Esophagus squamous epithelium (tissue), 4 donors: ENCODE data around the gene RXFP3.

ENCODE experiments used
- CTCF ChIP-seq, 6 experiments: fragments of 450-650 bp in 4 of 6; fragments of 200-600 bp in 2 of 6; sonication (generic) in 2 of 6; IDR thresholded peaks; one replicate each; pipeline ENCODE4 v1.5.1; 2016 to 2019; ENCODE audit warnings: antibody characterized with exemption in 6 of 6, mild to moderate bottlenecking in 4 of 6, moderate library complexity in 4 of 6
- POLR2A ChIP-seq, 4 donors: fragments of 450-650 bp; IDR thresholded peaks; one replicate each; pipeline ENCODE4 v1.6.1; 2017; ENCODE audit warnings: antibody characterized with exemption in 4 of 4, mild to moderate bottlenecking in 4 of 4, moderate library complexity in 3 of 4

DNA sequence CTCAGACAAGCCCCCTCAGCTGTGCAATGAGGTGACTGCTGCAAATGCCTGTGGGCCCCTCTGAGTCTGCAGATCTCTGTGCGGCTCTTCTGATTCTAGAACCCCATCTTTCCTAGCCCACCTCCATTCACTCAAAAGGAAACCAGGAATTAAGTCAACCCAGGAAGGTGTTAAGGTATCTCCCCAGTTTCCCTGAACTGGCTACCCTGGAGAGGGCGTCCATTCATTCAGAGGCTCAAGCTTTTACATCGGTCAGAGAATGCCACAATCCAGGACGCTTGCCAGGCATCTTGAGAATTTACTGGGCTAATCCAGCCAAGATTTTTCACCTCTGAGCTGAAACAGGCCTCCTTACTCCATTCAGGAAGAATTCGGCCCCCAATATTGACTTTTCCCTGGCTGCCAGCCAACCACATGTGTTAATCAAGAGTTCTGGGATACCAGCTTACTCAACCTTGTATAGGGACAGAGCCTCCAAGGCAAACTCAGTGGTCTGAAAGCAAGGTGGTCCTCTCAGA is 43.5 kb upstream of the RXFP3 start:
- TF ChIP-seq POLR2A (IDR thresholded peaks at IDR 0.05) = no peak
- TF ChIP-seq CTCF (IDR thresholded peaks at IDR 0.05) = no peak
